Stimulated activated CD4-positive, alpha-beta T cell treated with anti-CD3 and anti-CD28 coated beads, TNF-alpha, amount 100 ng/mL, for 24 hours (primary cell): ENCODE measurements around the gene SAMD14.

Experiments
- DNase-seq, 3 experiments: peaks; one replicate each; pipeline ENCODE4 v3.0.0-alpha.2; 2020; ENCODE audit warnings: low read depth in 3 of 3

Gene SAMD14

DNA sequence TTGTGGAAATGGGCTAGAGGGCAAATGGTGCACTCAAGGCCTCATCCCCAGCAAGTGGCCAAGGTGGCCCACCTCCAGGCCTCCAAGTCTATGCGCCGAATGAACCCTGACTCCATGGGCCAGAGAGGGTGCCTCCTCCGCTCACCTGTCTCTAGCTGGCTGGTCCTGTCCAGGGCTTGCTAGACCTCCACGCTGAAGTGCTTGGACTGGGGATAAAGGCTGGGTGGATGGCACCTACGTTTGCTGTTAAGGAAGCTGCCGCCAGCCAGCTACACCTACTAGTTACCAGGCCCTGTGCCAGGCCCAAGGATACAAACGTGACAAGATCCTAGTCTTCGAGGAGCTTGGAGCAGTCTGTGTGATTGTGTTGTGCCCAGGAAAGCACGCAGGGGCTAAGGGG lies 35.1 kb upstream of the SAMD14 start:
- no peak for DNase-seq

DNA sequence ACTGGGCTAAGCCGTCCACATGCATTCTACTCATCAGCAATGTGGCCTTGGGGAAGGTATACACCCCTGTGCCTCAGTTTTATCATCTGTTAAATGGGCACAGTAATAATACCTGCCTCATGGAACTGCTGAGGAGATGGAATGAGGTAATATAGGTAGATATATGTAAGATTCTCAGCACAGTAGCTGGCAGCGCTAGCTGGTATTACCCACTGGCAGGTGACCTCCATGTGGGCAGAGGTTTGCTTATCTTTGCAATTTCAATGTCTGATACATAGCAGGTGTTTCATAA lies 34.7 kb upstream of the SAMD14 start:
- DNase-seq, result no peak

DNA sequence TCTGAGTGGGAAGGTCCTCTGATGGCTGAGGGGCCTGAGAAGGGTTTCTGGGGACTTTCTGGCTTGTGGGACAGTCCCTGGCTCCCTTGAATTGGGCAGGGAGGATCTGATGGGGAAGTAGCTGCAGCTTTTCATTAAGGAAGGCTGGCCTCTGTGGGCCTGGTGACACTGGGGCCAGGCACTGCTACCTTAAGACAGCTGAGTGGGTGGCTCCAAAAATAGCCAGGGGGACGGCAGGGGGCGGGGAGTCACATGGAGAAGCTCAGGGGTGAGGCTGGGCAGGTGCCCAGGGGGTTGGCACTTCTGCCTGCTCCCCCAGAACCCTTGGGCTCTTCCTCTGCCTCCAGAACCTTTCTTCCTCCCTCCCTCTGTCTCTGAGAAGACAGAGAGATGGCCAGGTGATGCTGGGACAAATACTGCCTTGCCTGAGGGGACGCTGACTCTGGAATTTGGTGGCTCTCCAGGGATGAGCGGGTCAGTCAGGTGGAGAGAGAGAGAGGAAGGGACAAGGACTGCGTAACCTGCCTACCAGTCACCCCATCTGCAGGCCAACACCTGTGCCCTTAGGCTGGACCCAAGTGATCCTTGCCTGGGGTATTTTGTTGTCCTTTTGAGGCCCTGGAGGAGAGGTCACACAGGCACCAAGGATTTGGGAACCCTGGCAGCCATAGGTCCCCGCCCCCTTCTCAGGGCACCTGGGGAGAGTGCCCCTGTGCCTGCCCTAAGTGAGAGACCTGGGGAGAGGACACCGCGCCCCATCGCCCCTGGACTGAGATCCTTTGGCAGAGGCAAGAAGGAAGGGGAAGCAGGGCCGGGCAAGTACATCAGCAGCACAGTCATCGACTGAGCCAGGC lies 34.1 kb upstream of the SAMD14 start:
- DNase-seq, result no peak

DNA sequence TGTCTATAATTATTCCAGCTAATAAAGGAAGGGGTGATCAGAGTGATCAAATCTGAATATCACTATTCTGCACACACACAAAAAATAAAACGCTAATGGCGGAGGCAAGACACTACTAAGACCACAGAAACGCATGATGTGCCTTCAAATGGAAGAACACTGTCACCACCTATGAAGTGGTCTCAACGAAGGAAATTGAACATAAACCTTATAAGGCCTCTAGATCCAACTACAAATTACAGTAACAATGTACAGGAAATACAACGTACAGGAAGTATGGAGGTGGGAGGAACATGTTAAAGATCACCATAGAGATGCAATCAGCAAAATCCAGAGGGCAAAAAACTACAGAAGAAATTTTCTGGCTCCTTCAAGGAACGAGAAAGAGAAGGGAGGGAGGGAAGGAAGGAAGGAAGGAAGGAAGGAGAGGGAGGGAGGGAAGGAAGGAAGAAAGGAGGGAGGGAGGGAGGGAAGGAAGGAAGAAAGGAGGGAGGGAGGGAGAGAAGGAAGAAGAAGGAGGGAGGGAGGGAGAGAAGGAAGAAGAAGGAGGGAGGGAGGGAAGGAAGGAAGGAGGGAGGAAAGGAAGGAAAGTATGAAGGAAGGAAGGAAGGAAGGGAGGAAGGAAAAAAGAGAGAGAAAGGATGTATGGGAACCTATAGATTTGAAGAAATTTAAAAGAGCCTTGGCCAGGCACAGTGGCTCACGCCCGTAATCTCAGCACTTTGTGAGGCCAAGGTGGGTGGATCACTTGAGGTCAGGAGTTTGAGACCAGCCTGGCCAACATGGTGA lies 32.7 kb upstream of the SAMD14 start:
- no peak for DNase-seq

DNA sequence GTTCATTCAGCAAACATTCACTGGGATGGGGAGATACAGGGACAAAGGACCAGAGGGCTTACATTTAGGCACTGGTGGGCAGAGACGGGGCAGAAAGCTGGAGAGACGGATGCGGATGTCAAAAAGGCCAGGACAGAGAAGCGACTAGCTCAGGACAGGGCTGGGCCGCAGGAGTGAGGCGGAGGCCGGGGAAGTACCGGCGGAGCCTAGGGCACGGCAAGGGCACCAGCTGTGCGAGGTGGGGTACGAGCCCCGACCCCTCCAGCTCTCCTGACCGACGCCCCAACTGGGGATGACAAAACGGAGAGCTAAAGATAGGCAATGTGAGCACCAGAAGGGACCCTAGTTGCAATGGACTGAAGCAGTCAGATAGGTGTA lies 31.9 kb upstream of the SAMD14 start:
- no peak for DNase-seq

DNA sequence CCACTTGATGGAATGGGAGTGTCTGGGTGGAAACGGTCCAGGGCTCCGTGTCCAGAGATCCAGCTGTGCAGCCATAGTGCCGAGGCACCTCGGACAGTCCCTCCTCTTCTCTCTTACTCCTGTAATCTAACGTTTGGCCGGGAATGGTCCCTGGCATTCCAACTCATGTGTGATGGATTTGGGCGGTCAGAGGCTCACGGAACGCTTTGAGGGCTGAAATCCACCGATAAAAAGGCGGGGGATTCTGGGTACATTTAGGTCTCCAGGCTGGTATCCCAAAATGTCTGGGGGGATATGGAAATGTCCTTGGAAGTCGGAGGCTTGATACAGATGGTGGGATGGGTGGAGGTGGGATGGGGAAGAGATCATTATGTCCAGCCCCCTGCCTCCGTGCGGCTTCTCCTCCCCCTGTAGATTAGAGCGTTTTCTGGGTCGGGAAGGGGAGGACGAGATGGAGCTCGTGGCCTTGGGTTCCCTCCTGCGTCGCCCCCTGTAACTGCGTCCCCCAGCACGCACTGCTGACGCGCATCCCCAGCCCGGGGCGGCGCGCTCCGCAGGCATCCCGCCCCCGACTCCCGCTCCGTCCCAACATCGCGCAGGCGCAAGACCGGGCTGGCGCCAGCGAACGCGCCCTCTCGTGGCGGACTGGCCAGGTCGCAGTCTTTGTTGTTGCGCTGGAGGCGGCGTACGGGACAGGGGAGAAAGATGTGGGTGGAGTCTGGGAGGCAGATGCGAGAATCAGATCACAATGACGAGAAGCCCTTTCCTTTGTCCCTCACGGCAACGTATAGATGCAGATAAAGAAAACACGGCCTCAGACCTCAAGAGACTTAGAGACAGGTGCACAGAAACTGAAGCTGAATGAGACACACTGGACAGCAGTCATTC lies 31.3 kb upstream of the SAMD14 start:
- peak; percentile 92 to 95 (median 92) for DNase-seq

DNA sequence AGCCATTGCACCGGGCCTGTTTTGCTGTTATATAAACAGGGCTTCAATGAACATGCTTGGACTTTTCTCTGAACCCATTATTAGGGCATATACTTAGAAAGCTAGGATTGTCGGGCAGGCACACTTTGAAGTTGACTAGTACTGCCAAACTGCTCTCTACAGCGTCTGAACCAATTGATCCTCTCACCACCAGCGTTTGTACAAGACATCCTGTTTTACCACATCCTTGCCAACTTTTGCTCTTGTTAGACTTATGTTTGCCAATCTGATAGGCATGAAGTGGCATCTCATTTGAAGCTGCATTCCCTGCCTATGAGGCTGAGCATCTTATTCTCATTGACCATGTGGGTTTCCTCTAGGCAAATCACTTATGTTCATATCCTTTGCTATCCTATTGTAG lies 27.9 kb upstream of the SAMD14 start:
- no peak for DNase-seq

DNA sequence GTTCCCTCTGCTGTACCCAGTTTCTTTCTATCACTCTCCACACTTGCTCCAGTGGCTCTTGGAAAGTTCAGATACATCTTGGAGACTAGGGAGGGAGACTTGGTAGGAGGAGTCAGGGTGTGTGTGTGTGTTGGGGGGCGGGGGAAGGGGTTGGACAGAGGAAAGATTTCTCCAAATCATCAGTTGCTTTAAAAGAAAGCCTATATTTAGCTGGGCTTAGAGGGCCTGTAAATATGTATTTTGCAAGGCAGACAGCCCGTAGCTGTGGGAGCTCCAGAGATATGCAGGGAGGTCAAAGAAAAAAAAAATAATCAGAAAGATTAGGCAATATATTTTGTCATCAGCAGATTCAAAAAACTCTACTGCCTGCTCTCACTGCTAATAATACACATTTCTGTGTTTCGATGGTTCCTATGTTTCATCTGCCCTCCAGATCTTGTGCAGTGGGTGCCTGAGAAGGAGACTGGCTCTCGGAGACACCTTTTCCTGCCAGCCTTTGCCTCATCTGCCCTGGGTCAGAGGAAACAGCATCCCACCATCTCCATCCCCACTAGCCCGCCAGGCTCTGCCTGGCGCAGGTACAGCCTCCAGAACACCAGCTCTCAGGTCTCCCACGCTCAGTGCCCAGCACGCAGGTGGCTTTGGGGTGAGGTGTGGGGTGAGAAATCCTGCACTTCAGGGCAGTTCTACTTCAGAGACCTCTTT lies 25.3 kb upstream of the SAMD14 start:
- DNase-seq, result no peak

DNA sequence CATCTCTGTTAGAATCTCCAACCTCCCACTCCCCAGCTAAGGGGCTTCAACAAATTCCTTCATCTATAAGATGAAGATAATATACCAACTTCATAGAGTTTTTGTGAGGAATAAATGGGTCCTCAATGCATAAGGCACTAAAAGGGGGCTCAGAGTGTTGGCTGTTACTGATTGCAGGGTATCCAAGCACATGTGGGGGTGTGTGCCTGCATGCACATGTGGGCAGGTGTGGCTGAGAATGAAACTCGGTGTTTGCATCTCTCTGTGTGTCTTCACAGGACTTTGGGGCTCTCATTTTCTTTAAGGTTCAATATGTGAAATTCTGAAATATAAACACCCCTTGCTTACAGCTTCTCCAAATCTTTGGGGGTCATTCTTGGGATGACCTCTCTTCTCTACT lies 24.6 kb upstream of the SAMD14 start:
- no peak for DNase-seq

DNA sequence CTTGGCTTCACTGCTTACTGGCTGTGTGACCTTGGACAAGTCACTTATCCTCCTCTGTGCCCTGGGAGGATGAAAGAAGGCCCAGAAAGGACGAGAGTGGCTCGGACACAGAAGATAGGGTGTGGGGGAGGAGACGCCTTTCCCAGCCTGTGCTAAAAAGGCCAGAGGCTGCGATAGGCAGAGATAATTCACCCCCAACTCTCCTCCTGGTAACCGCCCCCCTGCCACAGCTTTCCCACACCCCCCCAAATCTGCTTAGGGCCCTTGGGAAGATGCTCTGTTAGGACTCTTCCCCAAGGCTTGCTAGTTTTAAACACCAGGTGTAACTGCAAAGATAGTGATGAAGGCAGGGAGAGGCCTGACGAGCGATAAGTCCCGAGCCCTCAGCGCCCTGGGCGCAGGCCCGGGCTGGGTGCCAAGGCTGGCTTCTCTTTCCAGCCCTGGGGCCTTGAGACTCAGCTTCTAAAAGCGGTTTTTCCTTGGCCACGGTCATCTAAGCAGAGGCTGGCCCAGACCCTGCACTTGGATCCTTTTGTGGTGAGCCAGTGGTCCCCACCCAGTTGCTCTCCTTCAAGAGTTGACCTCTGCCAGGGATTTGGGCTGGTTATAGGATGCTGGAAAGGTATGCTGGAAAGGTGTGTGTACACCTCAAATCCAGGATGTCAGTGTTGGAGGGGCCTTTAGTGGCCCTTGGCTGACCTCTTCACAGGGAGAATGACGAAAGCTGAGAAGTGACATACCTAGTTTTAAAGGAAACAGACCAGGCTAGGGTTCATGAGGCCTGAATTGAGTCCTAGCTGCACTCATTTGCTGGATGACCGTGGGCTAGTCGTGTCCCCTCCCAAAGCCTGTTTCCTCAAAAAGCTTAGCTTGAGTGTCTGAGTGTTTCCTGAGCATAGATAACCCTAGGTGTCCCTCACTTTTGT lies 24.0 kb upstream of the SAMD14 start:
- DNase-seq, result no peak

DNA sequence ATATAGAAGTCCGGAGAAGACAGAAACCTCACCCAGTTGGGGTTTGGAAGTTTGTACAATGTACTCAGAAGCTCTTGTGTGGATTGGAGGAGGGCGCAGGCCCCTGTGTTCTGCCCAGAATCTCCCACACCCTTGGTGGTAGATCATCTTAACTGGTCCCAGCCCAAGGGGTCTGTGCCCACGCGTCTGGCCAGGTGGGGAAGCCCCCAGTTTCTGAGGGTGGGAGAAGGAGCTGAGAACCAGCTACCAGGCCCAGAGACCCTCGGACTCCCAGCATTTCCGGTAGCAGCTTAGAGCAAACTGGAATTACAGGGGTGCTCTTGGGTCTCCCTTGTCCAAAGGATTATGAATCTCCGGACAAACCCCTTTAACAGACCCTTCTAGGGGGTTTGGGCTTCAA lies 22.8 kb upstream of the SAMD14 start:
- DNase-seq, result no peak

DNA sequence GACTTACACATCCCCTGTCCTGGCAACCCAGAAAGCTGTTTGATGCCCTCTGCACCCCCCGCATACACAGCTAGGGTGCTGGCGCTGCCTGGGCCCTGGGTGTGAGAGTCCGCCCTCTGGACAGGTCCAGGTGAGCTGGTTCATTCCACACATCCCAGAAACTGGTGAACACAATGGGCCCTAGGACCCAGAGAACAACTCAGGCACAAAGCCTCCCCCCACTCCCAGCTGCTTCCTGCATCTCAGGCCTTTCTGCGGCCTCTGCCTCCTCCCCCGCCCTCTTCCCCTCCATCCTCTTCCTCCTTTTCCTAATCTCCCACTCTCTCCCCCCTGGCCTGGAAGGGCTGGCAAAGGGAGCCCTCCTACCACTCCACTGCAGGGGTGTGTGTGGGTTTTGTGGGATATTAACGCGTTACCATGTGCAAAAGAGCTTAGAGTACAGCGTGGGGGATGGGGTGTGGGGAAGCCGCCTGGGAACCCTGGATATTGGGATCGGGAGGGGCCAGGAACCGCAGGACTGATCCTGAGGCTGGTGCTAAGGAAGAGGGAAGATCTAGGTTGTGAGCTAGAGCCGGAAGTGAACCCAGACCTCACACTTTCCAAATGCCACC lies 22.1 kb upstream of the SAMD14 start:
- DNase-seq, result no peak

DNA sequence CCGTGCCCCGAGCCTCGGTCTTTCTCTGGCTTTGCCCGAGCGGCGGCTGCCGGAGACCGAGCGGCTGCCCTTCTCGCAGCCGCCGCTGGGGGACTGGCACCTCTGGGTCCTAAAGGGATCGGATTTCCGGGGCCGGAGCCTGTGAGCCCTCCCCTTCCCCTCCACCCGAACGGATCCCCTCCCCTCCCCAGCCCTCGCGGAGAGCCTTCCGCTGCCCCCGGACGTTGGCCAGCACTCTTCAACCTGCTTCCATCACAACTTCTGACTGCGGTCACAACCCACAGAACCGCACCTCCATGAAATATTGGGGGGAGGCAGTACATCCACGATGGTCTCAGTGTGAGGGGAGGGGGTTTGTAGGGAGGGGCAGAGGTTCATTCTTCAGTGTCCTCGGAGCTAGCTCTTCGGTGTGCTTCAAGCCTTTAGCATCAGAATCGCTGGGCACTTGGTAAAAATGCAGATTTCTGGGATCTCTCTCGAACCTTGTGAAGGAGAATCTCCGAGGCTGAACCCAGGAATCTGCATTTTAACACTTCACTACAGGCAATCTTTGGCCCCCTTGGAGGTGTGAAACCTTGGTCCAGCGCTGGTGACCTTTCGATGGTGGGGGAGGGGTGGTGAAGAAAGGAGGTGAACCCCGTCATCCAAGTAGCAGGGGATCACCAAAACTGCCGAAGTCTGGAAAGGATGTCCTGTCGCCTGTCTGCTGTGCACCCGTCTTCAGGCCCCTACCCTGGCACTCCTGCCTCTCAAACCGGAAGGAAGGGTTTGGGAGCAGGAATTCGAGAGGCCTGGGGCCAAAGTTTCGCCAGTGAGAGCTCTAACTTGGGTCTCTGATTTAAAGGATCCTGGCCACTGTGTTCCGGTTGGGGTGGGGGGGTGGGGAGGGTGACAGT lies 21.3 kb upstream of the SAMD14 start:
- peak; percentile 74 to 90 (median 76) for DNase-seq

DNA sequence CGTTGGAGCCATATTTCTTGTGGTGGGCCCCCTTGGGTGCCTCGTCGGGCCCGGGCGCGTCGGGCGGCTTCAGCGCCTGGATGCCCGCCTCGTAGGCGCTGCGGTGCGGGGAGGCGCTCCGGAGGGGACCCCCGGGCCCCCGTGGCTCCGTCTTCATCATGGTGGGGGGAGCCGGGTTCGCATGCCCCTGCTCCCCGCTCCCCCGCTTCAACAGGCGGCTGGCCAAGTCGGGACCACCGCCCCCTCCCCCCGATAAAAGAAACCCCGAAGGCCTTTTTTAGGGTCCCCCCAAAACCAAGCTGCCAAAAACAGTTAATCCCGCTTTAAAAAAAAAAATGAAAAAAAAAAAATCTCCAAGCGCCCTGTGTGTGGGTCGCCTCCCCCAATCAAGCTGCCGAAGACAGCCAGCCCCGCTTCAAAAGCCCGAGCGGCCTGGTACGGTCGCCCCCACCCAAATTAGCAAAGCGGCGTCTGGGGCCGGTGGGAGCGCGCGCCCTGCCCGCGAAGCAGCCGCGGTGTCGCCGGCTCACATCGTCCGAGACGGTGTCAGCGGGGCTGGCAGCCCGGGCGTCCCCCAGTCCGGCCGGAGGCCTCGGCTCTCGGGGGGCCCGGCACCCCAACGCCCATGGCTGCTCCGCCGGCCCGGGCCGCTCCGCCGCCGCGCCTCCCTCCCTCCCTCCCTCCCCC lies 20.5 kb upstream of the SAMD14 start, which contains the start of gene PPP1R9B:
PPP1R9B (minus strand) TSS at position 324 of the 687 bp plus-strand sequence; CDS start at position 160, 164 bp downstream.
- no peak for DNase-seq

DNA sequence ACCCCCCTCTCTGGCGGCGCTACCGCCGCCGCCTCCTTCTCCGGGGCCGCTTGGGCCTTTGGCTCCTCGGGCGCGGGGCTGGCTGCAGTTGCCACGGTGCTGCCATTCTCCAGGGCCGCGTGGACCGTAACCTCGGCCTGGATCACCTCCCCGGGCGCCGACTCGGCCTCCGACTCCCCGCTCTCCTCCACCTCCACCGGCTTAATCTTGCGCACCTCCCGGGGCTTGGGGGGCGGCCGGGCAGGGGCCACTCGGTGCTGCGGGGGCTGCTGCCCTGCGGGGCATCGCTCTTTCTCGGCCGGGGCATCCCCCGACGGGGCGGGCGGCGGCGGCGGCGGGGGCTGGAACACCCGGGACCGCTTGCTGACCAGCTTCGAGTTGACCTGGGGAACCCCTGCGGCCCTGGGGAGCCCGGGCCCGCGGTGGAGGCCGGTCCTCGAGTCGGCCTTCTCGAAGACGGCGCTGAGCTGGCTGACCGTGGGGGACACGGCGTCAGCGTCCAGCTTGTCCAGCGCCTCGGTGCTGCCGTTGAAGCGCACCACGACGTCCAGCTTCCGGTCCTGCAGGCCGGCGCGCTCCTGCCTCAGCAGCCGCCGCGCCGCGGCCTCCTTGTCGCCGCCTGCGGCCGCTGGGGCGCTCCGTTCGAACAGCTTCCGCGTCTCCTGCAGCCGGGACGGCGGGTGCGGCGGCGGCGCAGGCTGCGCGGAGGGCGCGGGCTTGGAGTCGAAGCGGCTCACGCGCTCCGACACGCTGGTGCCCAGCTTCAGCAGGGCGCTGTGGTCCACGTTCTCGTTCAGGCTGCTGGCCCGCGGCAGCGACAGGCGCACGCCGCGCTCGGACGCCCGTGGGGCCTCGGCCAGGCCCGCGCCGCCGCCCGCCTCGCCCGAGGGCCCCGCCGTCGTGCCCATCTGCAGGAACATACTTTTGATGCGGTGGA lies 19.7 kb upstream of the SAMD14 start:
- DNase-seq, result no peak

DNA sequence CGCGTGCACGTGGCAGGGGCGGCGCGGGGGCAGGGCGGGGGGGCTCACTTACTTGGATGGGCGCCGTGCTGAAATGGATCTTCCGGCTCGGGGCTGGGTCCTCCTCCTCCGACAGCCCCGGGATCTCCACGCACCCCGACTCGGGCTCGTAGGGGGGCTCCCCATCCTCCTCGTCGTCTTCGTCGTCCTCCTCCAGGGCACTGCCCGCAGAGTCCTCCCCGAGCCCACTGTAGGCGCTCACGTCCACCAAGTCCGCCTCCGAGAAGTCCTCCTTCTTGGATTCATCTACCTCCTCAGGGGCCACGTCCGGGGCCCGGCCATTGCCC lies 19.1 kb upstream of the SAMD14 start:
- DNase-seq, result no peak
